Body of pancreas (tissue), 4 donors: ENCODE data around the gene CLMN.

Experiments
- CTCF ChIP-seq, 7 experiments: fragments of 450-650 bp in 4 of 7; fragments of 200-600 bp in 3 of 7; sonication (generic) in 3 of 7; IDR thresholded peaks; one replicate each; pipeline ENCODE4 v1.5.1; 2016 to 2019; ENCODE audit warnings: antibody characterized with exemption in 7 of 7
- POLR2A ChIP-seq, 3 donors: fragments of 450-650 bp; IDR thresholded peaks; one replicate each; pipeline ENCODE4 v1.6.1; 2016; ENCODE audit warnings: antibody characterized with exemption in 3 of 3, mild to moderate bottlenecking in 2 of 3

GRCh38 chr14:95270203-95270602 lies 49.5 kb downstream of the CLMN start:
- TF ChIP-seq POLR2A (IDR thresholded peaks at IDR 0.05) (no peak), CTCF (IDR thresholded peaks at IDR 0.05) (no peak)
